VCaP (cell line): ENCODE measurements around the gene HNRNPF.

ENCODE experiments used
- H3K27ac ChIP-seq: fragments of 450-650 bp; 2 replicates; pipeline ENCODE4 v1.5.1; 2017
- TF ChIP-seq, protein P1 (sequence below): fragments of 450-650 bp; conservative IDR thresholded peaks from 2 replicates; pipeline ENCODE4 v1.5.1; 2017; ENCODE audit warnings: mild to moderate bottlenecking, moderate library complexity

The HNRNPF gene

DNA sequence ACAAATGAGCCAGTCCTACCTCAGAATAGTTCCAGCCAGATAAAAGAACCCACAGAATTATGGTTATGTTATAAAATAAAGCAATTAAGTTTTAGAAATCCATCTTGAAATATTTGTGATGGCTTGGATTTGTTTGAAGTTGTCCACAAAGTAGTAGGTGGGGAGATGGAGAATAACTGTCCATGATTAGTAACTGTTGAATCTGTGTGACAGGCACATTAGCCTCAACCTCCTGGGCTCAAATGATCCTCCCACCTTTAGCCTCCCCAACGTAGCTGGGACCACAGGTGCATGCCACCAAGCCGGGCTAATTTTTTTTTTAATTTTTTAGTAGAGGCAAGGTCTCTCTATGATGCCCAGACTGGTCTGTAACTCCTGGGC lies 10.1 kb downstream of the HNRNPF start:
- TF ChIP-seq, protein P1, sequence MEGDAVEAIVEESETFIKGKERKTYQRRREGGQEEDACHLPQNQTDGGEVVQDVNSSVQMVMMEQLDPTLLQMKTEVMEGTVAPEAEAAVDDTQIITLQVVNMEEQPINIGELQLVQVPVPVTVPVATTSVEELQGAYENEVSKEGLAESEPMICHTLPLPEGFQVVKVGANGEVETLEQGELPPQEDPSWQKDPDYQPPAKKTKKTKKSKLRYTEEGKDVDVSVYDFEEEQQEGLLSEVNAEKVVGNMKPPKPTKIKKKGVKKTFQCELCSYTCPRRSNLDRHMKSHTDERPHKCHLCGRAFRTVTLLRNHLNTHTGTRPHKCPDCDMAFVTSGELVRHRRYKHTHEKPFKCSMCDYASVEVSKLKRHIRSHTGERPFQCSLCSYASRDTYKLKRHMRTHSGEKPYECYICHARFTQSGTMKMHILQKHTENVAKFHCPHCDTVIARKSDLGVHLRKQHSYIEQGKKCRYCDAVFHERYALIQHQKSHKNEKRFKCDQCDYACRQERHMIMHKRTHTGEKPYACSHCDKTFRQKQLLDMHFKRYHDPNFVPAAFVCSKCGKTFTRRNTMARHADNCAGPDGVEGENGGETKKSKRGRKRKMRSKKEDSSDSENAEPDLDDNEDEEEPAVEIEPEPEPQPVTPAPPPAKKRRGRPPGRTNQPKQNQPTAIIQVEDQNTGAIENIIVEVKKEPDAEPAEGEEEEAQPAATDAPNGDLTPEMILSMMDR = no peak
- peak overlapping the region; percentile 99 for H3K27ac ChIP-seq

DNA sequence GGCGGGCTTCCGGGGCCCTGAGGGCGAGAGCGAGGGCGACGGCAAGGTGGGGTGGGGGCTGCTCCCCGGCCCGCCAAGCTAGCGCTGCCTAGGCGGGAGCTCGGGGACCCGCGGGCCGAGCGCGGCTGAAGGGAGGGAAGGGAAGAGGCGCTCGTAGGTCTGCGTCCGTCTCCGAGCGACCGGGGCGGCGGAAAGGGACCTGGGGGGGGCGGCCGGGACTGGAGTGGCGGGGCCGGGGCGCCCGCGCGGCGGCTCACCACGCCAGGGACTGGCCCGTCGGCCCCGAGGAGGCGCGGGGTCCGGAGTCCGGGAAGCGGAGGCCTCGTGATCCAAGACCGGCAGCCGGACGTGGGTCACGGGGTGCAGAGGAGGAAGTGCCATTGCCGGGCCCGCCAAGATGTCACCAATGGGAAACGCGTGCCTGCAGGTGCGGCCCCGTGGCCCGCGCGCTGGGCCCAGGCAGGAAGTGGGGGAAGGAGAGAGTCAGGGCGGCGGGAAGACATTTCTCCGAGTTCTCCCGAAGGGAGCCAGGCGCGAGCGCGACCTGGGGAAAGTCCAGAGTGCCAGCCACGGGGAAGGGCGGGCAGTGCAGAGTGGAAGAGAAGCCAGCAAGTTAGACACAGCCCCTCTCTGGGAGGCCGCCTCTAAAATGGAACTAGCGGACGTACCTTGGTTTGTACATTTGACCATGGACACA lies 11.9 kb downstream of the HNRNPF start:
- H3K27ac ChIP-seq = peak overlapping the region; percentile 99
- TF ChIP-seq, protein P1 = no peak

DNA sequence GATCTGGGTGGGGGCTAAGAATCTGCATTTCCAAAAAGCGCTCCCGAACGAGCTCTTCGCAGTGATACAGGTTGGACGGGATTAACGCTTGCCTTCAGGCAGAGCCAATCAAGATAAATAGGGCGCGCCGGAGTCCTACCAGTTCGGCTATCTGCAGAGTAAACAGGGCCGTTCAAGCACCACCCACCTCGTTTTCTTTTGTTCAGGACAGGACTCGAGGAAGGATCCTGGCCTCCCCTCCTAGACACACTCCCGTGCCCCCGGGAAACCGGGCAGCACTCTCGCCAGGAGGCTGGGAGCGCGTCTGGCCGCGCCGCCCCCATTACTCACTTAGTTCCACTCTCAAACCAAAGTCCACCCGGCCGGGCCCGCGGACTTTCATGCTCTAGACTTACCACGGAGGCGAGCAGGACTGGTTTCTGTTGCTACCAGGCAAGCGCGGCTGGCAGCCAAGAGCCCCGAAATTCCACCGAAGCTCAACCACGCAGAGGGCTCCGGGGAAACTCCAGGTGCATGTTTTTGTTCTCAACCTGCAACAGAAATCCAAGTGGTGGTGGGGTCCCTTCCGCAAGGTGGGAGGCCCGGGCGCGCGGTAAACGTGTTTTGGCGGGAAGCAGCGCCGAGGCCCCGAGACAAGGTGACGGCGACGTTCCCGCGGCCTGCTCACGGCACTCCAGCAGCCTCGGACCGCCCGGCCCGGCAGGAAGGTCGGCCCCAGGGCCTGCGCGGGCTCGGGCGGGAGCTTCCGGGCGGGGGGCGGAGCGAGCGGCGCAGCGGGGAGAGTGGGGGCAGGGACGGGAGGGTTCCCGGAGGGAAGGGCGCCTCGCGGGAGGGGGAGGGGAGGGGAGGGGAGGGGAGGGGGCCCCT lies 12.7 kb downstream of the HNRNPF start:
- TF ChIP-seq, protein P1 = no peak
- H3K27ac ChIP-seq = peak overlapping the region; percentile 99

GRCh38 chr10:43395571-43396060 lies 13.4 kb downstream of the HNRNPF start:
- peak overlapping the region; percentile 99 for H3K27ac ChIP-seq
- TF ChIP-seq, protein P1 = no peak

DNA sequence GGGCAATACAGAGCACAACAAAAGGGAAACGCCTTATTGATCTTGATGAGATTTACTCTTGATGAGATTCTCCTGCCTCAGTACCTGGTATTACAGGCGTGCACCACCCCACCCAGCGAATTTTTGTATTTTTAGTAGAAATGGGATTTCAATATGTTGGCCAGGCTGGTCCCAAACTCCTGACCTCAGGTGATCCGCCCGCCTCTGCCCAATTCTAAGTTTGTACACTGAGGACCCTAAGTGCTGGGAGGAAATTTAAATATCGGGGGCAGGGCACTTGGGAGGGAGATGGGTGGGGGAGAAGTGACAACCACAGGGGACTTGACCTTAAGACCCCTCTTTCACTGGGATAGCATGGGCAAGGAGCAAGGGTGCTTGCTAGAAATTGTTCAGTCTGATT lies 14.1 kb downstream of the HNRNPF start:
- H3K27ac ChIP-seq = peak overlapping the region; percentile 99
- TF ChIP-seq, protein P1 = no peak

- H3K27ac ChIP-seq = peak overlapping the region; percentile 99
- TF ChIP-seq, protein P1 = no peak
Measured at GRCh38 chr10:43393606-43394360, 15.2 kb downstream of the HNRNPF start.

GRCh38 chr10:43393186-43393585 lies 15.8 kb downstream of the HNRNPF start:
- H3K27ac ChIP-seq = peak overlapping the region; percentile 99
